ENCODE data around the gene TIMM29. TPM values are rescaled to one million over a fixed set of nuclear protein-coding genes. Genes with fewer than 3 reads are reported as not detected.

Gene TIMM29
- total RNA-seq, 1 donor from 2014 or later = 12.4 TPM

DNA sequence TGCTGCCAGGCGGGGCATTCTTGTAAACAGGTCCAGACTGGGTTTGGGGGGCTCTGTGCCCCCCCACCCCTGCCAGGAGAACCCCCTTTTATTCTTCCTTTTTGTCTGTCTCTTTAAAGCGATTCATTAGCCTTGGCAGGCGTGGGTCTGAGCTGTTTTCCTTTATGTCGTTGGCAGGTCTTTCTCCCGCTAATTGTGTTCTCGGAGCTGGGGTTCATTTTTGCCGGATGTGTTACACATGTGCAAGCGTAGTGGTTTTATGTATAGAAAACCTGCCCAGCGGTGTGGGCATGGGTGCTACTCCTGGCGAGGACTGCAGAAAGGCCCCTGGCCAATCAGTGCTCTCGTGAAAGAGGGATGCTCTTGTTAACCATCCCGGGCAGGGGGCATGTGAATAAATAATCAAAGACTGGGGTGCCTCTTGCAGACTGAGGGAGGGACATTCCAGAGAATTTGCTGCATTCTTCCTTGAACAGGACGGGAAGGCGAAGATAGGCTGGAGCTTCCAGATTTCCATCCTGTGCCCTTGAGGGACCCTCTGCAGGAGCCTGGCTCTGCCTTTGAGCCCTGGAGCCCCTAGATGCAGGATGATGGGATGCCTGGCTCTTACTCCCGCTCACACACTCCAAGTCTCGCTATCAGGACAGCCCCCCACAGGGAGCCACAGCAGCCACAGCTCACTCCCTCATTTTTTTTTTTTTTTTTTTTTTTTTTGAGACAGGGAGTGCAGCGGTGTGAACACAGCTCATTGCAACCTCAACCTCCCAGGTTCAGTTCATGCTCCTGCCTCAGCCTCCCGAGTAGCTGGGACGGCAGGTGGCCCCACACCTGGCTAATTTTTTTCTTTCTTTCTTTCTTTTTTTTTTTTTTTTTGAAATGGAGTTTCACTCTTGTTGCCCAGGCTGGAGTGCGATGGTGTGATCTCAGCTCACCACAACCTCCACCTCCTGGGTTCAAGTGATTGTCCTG lies 43.1 kb upstream of the TIMM29 start:
- Histone ChIP-seq H3K27ac (replicated peaks) (no peak overlapping the region), H3K4me1 (peaks cover 59% of the 10 kb centered on the region)
- intact Hi-C loops (cut with micrococcal nuclease) = no loop called here

DNA sequence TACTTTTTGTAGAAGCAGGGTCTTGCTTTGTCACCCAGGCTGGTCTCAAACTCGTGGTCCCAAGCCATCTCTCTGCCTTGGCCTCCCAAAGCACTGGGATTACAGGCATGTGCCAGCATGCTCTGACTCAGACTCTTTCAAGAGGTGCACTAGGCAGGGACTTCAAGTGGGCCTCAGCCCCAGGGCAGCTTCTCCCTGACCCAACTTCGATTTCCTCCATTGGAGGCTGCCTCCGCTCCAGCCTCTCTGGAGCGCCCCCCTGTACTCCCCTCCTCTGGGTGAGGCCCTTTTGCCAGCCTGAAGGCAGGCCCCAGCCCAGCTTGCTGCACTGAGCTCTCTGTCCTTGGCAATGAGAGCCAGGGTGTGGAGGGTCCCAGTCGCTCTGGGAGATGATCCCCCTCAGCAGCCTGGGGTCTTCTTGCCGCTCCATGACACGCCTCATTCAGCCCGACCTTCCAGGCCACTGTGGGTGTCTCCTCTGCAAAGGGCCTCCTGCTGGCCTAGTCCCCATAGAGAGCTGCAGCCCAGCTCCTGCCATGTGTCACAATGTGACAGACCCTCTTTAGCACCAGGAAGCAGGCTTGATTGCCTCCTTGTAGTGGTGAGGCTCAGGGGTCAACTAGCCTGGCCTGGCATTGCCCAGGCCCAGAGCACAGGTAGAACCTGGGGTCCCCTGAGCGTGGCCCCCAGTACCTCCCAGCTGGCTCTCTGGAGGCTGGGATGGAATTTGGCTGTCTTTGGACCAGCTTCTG lies 40.8 kb upstream of the TIMM29 start:
- Histone ChIP-seq H3K9me3 (replicated peaks) (no peaks in the 10 kb centered on the region), H3K36me3 (no peaks in the 10 kb centered on the region), H3K27ac (replicated peaks) (no peak overlapping the region), H3K27me3 (ENCODE audit: low read depth) (no peaks in the 10 kb centered on the region), H3K4me1 (peaks cover 58% of the 10 kb centered on the region), H3K4me3 (no peak overlapping the region)
- TF ChIP-seq, protein P1, sequence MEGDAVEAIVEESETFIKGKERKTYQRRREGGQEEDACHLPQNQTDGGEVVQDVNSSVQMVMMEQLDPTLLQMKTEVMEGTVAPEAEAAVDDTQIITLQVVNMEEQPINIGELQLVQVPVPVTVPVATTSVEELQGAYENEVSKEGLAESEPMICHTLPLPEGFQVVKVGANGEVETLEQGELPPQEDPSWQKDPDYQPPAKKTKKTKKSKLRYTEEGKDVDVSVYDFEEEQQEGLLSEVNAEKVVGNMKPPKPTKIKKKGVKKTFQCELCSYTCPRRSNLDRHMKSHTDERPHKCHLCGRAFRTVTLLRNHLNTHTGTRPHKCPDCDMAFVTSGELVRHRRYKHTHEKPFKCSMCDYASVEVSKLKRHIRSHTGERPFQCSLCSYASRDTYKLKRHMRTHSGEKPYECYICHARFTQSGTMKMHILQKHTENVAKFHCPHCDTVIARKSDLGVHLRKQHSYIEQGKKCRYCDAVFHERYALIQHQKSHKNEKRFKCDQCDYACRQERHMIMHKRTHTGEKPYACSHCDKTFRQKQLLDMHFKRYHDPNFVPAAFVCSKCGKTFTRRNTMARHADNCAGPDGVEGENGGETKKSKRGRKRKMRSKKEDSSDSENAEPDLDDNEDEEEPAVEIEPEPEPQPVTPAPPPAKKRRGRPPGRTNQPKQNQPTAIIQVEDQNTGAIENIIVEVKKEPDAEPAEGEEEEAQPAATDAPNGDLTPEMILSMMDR (IDR thresholded peaks at IDR 0.05; ENCODE audit: borderline replicate concordance) = no peak
- intact Hi-C loops (cut with micrococcal nuclease) = no loop called here
- no peak for DNase-seq

More for the DNA sequence above, 43.1 kb upstream of the TIMM29 start:
- Histone ChIP-seq H3K4me3 (no peak overlapping the region), H3K36me3 (no peaks in the 10 kb centered on the region), H3K27me3 (ENCODE audit: low read depth) (no peaks in the 10 kb centered on the region), H3K9me3 (replicated peaks) (no peaks in the 10 kb centered on the region)
- DNase-seq = no peak
- TF ChIP-seq, protein P1 (IDR thresholded peaks at IDR 0.05; ENCODE audit: borderline replicate concordance) = no peak

DNA sequence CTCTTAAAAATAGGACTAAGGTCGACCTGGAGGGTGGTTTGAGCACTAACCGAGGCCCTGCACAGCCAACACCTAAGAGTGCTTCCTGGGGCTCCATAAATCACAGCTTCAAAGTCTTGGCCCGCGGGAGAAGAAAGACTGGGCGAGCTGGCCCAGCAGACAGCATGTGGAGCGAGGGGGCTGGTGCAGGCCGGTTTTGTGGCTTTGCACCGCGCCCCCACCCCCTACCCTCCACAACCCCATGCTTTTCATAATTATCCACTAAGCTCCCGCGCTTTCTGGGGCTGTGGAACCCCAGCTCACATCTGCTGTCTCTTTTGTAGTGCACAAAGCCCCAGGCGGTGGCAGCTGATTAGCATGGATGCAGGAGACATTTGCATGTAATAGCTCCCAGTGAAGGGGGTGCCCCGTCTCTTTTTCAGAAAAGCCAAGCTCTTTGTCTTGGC lies 40.2 kb upstream of the TIMM29 start:
- intact Hi-C loops (cut with micrococcal nuclease) = no loop called here
- Histone ChIP-seq H3K27me3 (ENCODE audit: low read depth) (no peaks in the 10 kb centered on the region), H3K4me3 (no peak overlapping the region), H3K27ac (replicated peaks) (no peak overlapping the region), H3K36me3 (no peaks in the 10 kb centered on the region), H3K9me3 (replicated peaks) (no peaks in the 10 kb centered on the region), H3K4me1 (peaks cover 57% of the 10 kb centered on the region)
- no peak for DNase-seq
- TF ChIP-seq, protein P1 (IDR thresholded peaks at IDR 0.05; ENCODE audit: borderline replicate concordance) = no peak

DNA sequence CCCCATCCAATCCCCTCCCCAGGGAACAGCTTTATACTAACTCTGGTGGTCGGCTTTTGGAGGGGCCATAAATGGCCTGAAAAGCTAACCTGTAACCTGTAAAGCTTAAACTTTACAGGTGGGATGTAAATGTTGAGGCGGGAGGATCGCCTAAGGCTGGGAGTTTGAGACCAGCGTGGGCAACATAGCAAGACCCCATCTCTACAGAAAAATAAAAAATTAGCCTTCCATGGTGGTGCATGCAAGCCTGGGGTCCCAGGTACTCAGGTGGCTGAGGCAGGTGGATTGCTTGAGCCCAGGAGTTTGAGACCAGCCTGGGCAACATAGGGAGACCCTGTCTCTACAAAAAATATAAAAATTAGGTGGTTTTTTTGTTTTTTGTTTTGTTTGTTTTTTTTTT lies 38.7 kb upstream of the TIMM29 start:
- no peak for DNase-seq
- TF ChIP-seq, protein P1 (IDR thresholded peaks at IDR 0.05; ENCODE audit: borderline replicate concordance) = no peak
- Histone ChIP-seq H3K9me3 (replicated peaks) (no peaks in the 10 kb centered on the region), H3K4me3 (no peak overlapping the region), H3K27me3 (ENCODE audit: low read depth) (no peaks in the 10 kb centered on the region), H3K36me3 (no peaks in the 10 kb centered on the region), H3K4me1 (peaks cover 58% of the 10 kb centered on the region), H3K27ac (replicated peaks) (no peak overlapping the region)
- intact Hi-C loops (cut with micrococcal nuclease) = no loop called here

DNA sequence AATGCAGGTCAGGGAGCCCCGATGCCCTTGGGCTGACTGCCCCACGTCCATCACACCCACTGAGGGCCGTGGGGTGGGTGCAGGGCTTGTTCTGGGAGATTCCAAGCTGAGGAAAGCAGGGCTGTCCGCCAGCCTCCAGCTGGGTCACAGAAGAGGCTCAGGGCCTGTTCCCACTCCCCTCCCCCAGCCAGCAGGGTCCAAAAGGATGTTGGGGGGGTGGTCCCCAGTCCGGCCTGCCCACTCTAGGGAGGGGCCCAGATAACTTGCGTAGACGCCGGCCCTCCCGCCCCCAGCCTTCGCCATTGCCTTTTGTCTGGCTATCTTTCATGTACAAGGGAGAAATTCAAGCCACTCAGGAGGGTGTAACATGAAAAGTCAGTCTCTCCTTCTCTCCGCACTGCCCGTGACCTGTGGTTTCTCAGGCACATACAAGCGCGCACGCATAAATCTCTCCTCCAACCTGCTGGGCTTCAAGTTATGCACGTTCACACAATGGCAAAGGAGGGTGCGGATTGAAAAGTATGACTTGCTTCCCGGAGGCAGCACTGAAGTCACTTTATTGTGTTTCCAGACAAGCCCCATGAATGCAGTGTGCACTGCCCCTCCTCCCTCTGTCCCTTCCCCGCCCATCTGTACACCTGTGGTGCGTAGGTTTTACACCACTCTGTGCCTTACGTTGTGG lies 37.1 kb upstream of the TIMM29 start:
- no peak overlapping the region for H3K4me3 ChIP-seq

More for the DNA sequence above, 37.1 kb upstream of the TIMM29 start:
- DNase-seq = peak; percentile 40
- H3K36me3 ChIP-seq = no peaks in the 10 kb centered on the region
- H3K9me3 ChIP-seq (replicated peaks) = no peaks in the 10 kb centered on the region
- TF ChIP-seq, protein P1 (IDR thresholded peaks at IDR 0.05; ENCODE audit: borderline replicate concordance) = no peak
- no peaks in the 10 kb centered on the region for H3K27me3 ChIP-seq (ENCODE audit: low read depth)
- intact Hi-C loops (cut with micrococcal nuclease) = no loop called here
- H3K27ac ChIP-seq (replicated peaks) = peak overlapping the region; percentile 18
- peaks cover 69% of the 10 kb centered on the region for H3K4me1 ChIP-seq
